Endodermal cell (in vitro differentiated cells): ENCODE measurements around the gene CNGA1. TPM values are rescaled to one million over a fixed set of nuclear protein-coding genes. Genes with fewer than 3 reads are reported as not detected.
"Not testable (repeated sequence)": the region's sequence is repeated elsewhere in the genome, so short reads cannot be mapped to it uniquely, and the experiment has no call there.

ENCODE experiments used
- DNase-seq: peaks from one replicate; pipeline ENCODE4 v3.0.0-alpha.2; 2017
- H3K27ac ChIP-seq: 2 replicates; pipeline ENCODE4 v1.5.1; 2013; ENCODE audit warnings: mild to moderate bottlenecking, low read depth, low read length, moderate library complexity
- H3K27me3 ChIP-seq: 2 replicates; pipeline ENCODE4 v1.6.1; 2013; ENCODE audit warnings: mild to moderate bottlenecking, low read length, moderate library complexity; ENCODE audit not compliant: insufficient read depth, control insufficient read depth, poor library complexity, severe bottlenecking
- H3K36me3 ChIP-seq: 2 replicates; pipeline ENCODE4 v1.7.0; 2013; ENCODE audit warnings: mild to moderate bottlenecking, low read length, moderate library complexity; ENCODE audit not compliant: control insufficient read depth, insufficient read depth
- H3K4me1 ChIP-seq: one replicate; pipeline ENCODE4 v1.7.0; 2013; ENCODE audit warnings: low read length; ENCODE audit not compliant: control insufficient read depth, insufficient read depth
- H3K4me3 ChIP-seq: 2 replicates; pipeline ENCODE4 v1.5.1; 2013; ENCODE audit warnings: mild to moderate bottlenecking, low read length, moderate library complexity
- H3K9ac ChIP-seq: 2 replicates; pipeline ENCODE4 v1.6.1; 2013; ENCODE audit warnings: mild to moderate bottlenecking, low read length, moderate library complexity; ENCODE audit not compliant: poor library complexity, severe bottlenecking; ENCODE audit errors: extremely low read depth
- H3K9me3 ChIP-seq: 2 replicates; pipeline ENCODE4 v1.6.1; 2013; ENCODE audit warnings: mild to moderate bottlenecking, low read length, moderate library complexity; ENCODE audit not compliant: control insufficient read depth
- H3K27ac Mint-ChIP-seq: 2 replicates; pipeline ENCODE4 v1.8.0; 2020; ENCODE audit warnings: mixed read lengths
- H3K27me3 Mint-ChIP-seq: 2 replicates; pipeline ENCODE4 v1.8.0; 2021; ENCODE audit warnings: mild to moderate bottlenecking, mixed read lengths; ENCODE audit not compliant: insufficient read depth
- H3K36me3 Mint-ChIP-seq: 2 replicates; pipeline ENCODE4 v1.8.0; 2020; ENCODE audit warnings: low read depth, mixed read lengths
- H3K4me1 Mint-ChIP-seq: 2 replicates; pipeline ENCODE4 v1.8.0; 2020; ENCODE audit warnings: mixed read lengths
- H3K4me3 Mint-ChIP-seq: 2 replicates; pipeline ENCODE4 v1.8.0; 2020; ENCODE audit warnings: mild to moderate bottlenecking, moderate library complexity, mixed read lengths
- H3K9me3 Mint-ChIP-seq: 2 replicates; pipeline ENCODE4 v1.8.0; 2020; ENCODE audit warnings: mild to moderate bottlenecking, mixed read lengths
- WGBS, 2 experiments: methylation state at CpG; one replicate each; pipeline versions ENCODE4 v1.1.5 to v1.1.7; 2013; ENCODE audit warnings: missing lambda C conversion rate in 2 of 2, mixed read lengths in 1 of 2; ENCODE audit not compliant: insufficient coverage in 1 of 2, insufficient read length in 1 of 2; 5-methylcytosine and 5-hydroxymethylcytosine counted together
- total RNA-seq, 2 donors: library from RNA; stranded (reverse); fragmentation: NEBNext Ultra II Directional in 1 of 2; extraction: Animal tissue kit (Norgen Biotek cat#: 25700) in 1 of 2; gene quantifications; 2 replicates in 1 of 2; 3 replicates in 1 of 2; pipeline ENCODE4 v1.2.1, GENCODE V29; 2021
- TF ChIP-seq, protein P1 (sequence below): fragments of 200-600 bp; sonication (generic); conservative IDR thresholded peaks from 2 replicates; pipeline ENCODE4 v1.5.0; 2021; ENCODE audit warnings: antibody characterized with exemption, mild to moderate bottlenecking

CNGA1 gene
- total RNA-seq, 2 donors from 2014 or later = 0.24 TPM; not detected in 1

DNA sequence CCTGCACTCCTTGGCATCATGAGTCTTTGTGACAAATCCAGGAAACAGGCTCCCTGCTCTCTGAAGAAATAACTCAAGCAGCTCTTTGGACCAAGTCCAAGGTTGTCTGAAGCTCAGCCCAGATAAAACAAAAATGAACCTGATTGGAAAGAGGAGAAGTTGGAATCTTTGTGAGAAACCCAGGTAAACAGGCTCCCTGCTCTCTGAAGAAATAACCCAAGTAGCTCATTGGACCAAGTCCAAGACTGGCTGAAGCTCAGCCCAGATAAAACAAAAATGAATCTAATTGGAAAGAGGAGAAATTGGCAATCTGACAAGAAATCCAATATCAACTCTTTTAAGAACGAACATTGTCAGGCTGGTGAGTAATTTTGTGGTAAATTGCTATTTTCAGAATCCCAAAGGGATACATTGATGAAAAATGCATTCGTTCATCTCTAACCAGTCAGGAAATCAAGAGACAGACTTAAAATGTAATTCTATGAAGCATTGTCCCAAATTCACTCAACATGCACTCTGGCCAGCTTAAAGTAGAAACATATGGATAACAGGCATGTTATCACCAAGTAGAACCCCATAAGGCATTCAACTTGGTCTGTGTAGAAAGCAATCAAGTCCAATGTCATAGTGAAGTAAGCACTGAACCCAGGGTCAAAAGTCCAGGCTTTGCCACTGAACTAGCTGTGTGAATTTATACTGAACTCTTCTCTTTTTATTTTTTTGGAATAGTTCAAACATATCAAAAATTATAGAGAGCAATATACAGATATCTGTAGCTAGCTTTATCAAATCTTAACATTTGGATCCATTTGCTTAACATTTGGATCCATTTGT lies 85.3 kb downstream of the CNGA1 start:
- H3K27ac ChIP-seq = no peak overlapping the region
- H3K9me3 Mint-ChIP-seq = peaks cover 5% of the 10 kb centered on the region

GRCh38 chr4:47929682-47930201 lies 86.7 kb downstream of the CNGA1 start:
- H3K27me3 ChIP-seq = no peaks in the 10 kb centered on the region

More for the DNA sequence above, 85.3 kb downstream of the CNGA1 start:
- no peaks in the 10 kb centered on the region for H3K36me3 ChIP-seq
- DNase-seq = no peak
- Mint-ChIP-seq H3K4me3 (no peak overlapping the region), H3K27me3 (no peaks in the 10 kb centered on the region), H3K27ac (no peak overlapping the region), H3K36me3 (no peaks in the 10 kb centered on the region), H3K4me1 (peaks cover 5% of the 10 kb centered on the region)
- H3K4me1 ChIP-seq = no peaks in the 10 kb centered on the region
- no peak overlapping the region for H3K4me3 ChIP-seq
- H3K9me3 ChIP-seq = peaks cover 10% of the 10 kb centered on the region
- no peaks in the 10 kb centered on the region for H3K27me3 ChIP-seq
- TF ChIP-seq, protein P1, sequence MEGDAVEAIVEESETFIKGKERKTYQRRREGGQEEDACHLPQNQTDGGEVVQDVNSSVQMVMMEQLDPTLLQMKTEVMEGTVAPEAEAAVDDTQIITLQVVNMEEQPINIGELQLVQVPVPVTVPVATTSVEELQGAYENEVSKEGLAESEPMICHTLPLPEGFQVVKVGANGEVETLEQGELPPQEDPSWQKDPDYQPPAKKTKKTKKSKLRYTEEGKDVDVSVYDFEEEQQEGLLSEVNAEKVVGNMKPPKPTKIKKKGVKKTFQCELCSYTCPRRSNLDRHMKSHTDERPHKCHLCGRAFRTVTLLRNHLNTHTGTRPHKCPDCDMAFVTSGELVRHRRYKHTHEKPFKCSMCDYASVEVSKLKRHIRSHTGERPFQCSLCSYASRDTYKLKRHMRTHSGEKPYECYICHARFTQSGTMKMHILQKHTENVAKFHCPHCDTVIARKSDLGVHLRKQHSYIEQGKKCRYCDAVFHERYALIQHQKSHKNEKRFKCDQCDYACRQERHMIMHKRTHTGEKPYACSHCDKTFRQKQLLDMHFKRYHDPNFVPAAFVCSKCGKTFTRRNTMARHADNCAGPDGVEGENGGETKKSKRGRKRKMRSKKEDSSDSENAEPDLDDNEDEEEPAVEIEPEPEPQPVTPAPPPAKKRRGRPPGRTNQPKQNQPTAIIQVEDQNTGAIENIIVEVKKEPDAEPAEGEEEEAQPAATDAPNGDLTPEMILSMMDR = no peak
- WGBS, 2 experiments = 90% methylated on average over 2 of the region's 2 CpGs
- no peak overlapping the region for H3K9ac ChIP-seq

GRCh38 chr4:47926667-47927258 lies 89.7 kb downstream of the CNGA1 start:
- 32 to 35% methylated on average over 11 to 15 of the region's 15 CpGs for WGBS, 2 experiments
- H3K27ac Mint-ChIP-seq = peak overlapping the region; percentile 85
- peak overlapping the region; percentile 26 for H3K4me3 ChIP-seq

More at GRCh38 chr4:47929682-47930201, 86.7 kb downstream of the CNGA1 start:
- Mint-ChIP-seq H3K36me3 (no peaks in the 10 kb centered on the region), H3K4me3 (no peak overlapping the region), H3K9me3 (peaks cover 5% of the 10 kb centered on the region), H3K4me1 (peaks cover 5% of the 10 kb centered on the region), H3K27ac (no peak overlapping the region), H3K27me3 (no peaks in the 10 kb centered on the region)
- TF ChIP-seq, protein P1 = no peak
- Histone ChIP-seq H3K9ac (no peak overlapping the region), H3K9me3 (peaks cover 10% of the 10 kb centered on the region), H3K4me1 (no peaks in the 10 kb centered on the region), H3K27ac (no peak overlapping the region), H3K36me3 (no peaks in the 10 kb centered on the region), H3K4me3 (no peak overlapping the region)
- WGBS, 2 experiments = 66 to 83% methylated on average over 1 to 4 of the region's 4 CpGs
- DNase-seq = no peak

GRCh38 chr4:47923261-47923608 lies 93.2 kb downstream of the CNGA1 start:
- H3K27me3 ChIP-seq, H3K4me3 Mint-ChIP-seq, H3K4me1 ChIP-seq, H3K4me3 ChIP-seq, H3K9me3 Mint-ChIP-seq, H3K27me3 Mint-ChIP-seq, DNase-seq, H3K27ac Mint-ChIP-seq, H3K9ac ChIP-seq, H3K36me3 Mint-ChIP-seq, H3K27ac ChIP-seq, H3K9me3 ChIP-seq, H3K36me3 ChIP-seq: not testable (repeated sequence)
- WGBS, 2 experiments = 80 to 88% methylated on average over 1 to 5 of the region's 8 CpGs
- peaks cover 14% of the 10 kb centered on the region for H3K4me1 Mint-ChIP-seq

More at GRCh38 chr4:47926667-47927258, 89.7 kb downstream of the CNGA1 start:
- TF ChIP-seq, protein P1 = peak; percentile 84
- Histone ChIP-seq H3K27ac (no peak overlapping the region), H3K27me3 (no peaks in the 10 kb centered on the region), H3K36me3 (no peaks in the 10 kb centered on the region), H3K4me1 (no peaks in the 10 kb centered on the region), H3K9me3 (no peaks in the 10 kb centered on the region), H3K9ac (no peak overlapping the region)
- H3K36me3 Mint-ChIP-seq = no peaks in the 10 kb centered on the region
- H3K4me3 Mint-ChIP-seq = peak overlapping the region; percentile 52
- peaks cover 14% of the 10 kb centered on the region for H3K4me1 Mint-ChIP-seq
- no peaks in the 10 kb centered on the region for H3K9me3 Mint-ChIP-seq
- peak; percentile 87 for DNase-seq
- no peaks in the 10 kb centered on the region for H3K27me3 Mint-ChIP-seq
